Nephron (organoid): ENCODE data around the gene BMP2K.

Source experiments
- H3K27ac Mint-ChIP-seq, 3 experiments: 2 replicates each; pipeline ENCODE4 v1.8.0; 2020; ENCODE audit warnings: mixed read lengths in 3 of 3, mild to moderate bottlenecking in 2 of 3, moderate library complexity in 1 of 3
- H3K27me3 Mint-ChIP-seq: 2 replicates; pipeline ENCODE4 v1.8.0; 2021; ENCODE audit warnings: low read depth, mild to moderate bottlenecking, moderate library complexity, mixed read lengths
- H3K36me3 Mint-ChIP-seq: 2 replicates; pipeline ENCODE4 v1.8.0; 2020; ENCODE audit warnings: low read depth, mixed read lengths
- H3K4me1 Mint-ChIP-seq: 2 replicates; pipeline ENCODE4 v1.8.0; 2020; ENCODE audit warnings: mixed read lengths
- H3K4me3 Mint-ChIP-seq, 3 experiments: 2 replicates each; pipeline ENCODE4 v1.8.0; 2020; ENCODE audit warnings: mild to moderate bottlenecking in 3 of 3, mixed read lengths in 3 of 3, moderate library complexity in 2 of 3
- H3K9me3 Mint-ChIP-seq: 2 replicates; pipeline ENCODE4 v1.8.0; 2020; ENCODE audit warnings: mixed read lengths
- CTCF ChIP-seq, 3 experiments: fragments of 200-600 bp; sonication (generic); IDR thresholded peaks; one replicate each; pipeline ENCODE4 v1.5.0; 2021; ENCODE audit warnings: antibody characterized with exemption in 3 of 3; ENCODE audit not compliant: unreplicated experiment in 3 of 3

Gene BMP2K

GRCh38 chr4:78799551-78800495, 23.7 kb downstream of the BMP2K start:
- H3K36me3 Mint-ChIP-seq = peaks cover 15% of the 10 kb centered on the region
- H3K27me3 Mint-ChIP-seq = no peaks in the 10 kb centered on the region
- TF ChIP-seq CTCF (IDR thresholded peaks at IDR 0.05; ENCODE audit: unreplicated experiment in 3 of 3) = no peak
- no peak overlapping the region for H3K4me3 Mint-ChIP-seq
- peak overlapping the region; percentile 3 to 92 (median 72) for H3K27ac Mint-ChIP-seq
- no peaks in the 10 kb centered on the region for H3K4me1 Mint-ChIP-seq
- peaks cover 11% of the 10 kb centered on the region for H3K9me3 Mint-ChIP-seq

- H3K36me3 Mint-ChIP-seq = peaks cover 12% of the 10 kb centered on the region
- no peak overlapping the region for H3K4me3 Mint-ChIP-seq
- peak overlapping the region in 2 of 3 experiments; percentile 51 to 65 for H3K27ac Mint-ChIP-seq
Observed at GRCh38 chr4:78800965-78801364, 24.8 kb downstream of the BMP2K start.

GRCh38 chr4:78803983-78804382, 27.8 kb downstream of the BMP2K start:
- no peak for TF ChIP-seq CTCF (IDR thresholded peaks at IDR 0.05; ENCODE audit: unreplicated experiment in 3 of 3)
- H3K4me3 Mint-ChIP-seq = no peak overlapping the region
- no peaks in the 10 kb centered on the region for H3K27me3 Mint-ChIP-seq

More at GRCh38 chr4:78800965-78801364, 24.8 kb downstream of the BMP2K start:
- TF ChIP-seq CTCF (IDR thresholded peaks at IDR 0.05; ENCODE audit: unreplicated experiment in 3 of 3) = no peak
- Mint-ChIP-seq H3K9me3 (peaks cover 10% of the 10 kb centered on the region), H3K27me3 (no peaks in the 10 kb centered on the region), H3K4me1 (no peaks in the 10 kb centered on the region)

GRCh38 chr4:78806943-78807460, 30.9 kb downstream of the BMP2K start:
- Mint-ChIP-seq H3K27me3 (no peaks in the 10 kb centered on the region), H3K27ac (no peak overlapping the region), H3K9me3 (peaks cover 27% of the 10 kb centered on the region), H3K4me3 (no peak overlapping the region), H3K36me3 (peaks cover 55% of the 10 kb centered on the region), H3K4me1 (no peaks in the 10 kb centered on the region)
- no peak for TF ChIP-seq CTCF (IDR thresholded peaks at IDR 0.05; ENCODE audit: unreplicated experiment in 3 of 3)

More at GRCh38 chr4:78803983-78804382, 27.8 kb downstream of the BMP2K start:
- Mint-ChIP-seq H3K4me1 (no peaks in the 10 kb centered on the region), H3K36me3 (peaks cover 42% of the 10 kb centered on the region), H3K9me3 (peaks cover 26% of the 10 kb centered on the region), H3K27ac (no peak overlapping the region)

- no peak overlapping the region for H3K27ac Mint-ChIP-seq
- no peak overlapping the region for H3K4me3 Mint-ChIP-seq
- peaks cover 53% of the 10 kb centered on the region for H3K36me3 Mint-ChIP-seq
- TF ChIP-seq CTCF (IDR thresholded peaks at IDR 0.05; ENCODE audit: unreplicated experiment in 3 of 3) = no peak
- no peaks in the 10 kb centered on the region for H3K27me3 Mint-ChIP-seq
- no peaks in the 10 kb centered on the region for H3K4me1 Mint-ChIP-seq
- H3K9me3 Mint-ChIP-seq = peaks cover 20% of the 10 kb centered on the region
Observed at GRCh38 chr4:78809295-78809694, 33.1 kb downstream of the BMP2K start.
